Activated CD8-positive, alpha-beta T cell treated with anti-CD3 and anti-CD28 coated beads for 36 hours (primary cell): ENCODE results near the gene PDZRN4. TPM values are rescaled to one million over a fixed set of nuclear protein-coding genes. Genes with fewer than 3 reads are reported as not detected.

Experiments
- ATAC-seq: fragments of 200-7000 bp; cut with Tn5 transposase; one replicate; pipeline ENCODE4 v1.10.0; 2021; ENCODE audit warnings: mild to moderate bottlenecking, moderate library complexity
- CTCF ChIA-PET: fragments of 350-600 bp; sonication (Branson Sonifier 250); formaldehyde crosslinking; loops from one replicate; lab custom pipeline; 2021; ENCODE audit warnings: antibody characterized with exemption; lab: Charles Lee
- POLR2A ChIA-PET: fragments of 350-600 bp; sonication (Branson Sonifier 250); formaldehyde crosslinking; loops from one replicate; lab custom pipeline; 2021; ENCODE audit warnings: antibody characterized with exemption; lab: Charles Lee
- DNase-seq: peaks from one replicate; pipeline ENCODE4 v3.0.0-alpha.2; 2020
- H3K27ac Mint-ChIP-seq: one replicate; pipeline ENCODE4 v1.8.0; 2021; ENCODE audit warnings: mild to moderate bottlenecking, mixed read lengths
- H3K27me3 Mint-ChIP-seq: one replicate; pipeline ENCODE4 v1.8.0; 2021; ENCODE audit warnings: mixed read lengths
- H3K36me3 Mint-ChIP-seq: one replicate; pipeline ENCODE4 v1.8.0; 2021; ENCODE audit warnings: low read depth, mixed read lengths
- H3K4me1 Mint-ChIP-seq: one replicate; pipeline ENCODE4 v1.8.0; 2021; ENCODE audit warnings: low read depth, mixed read lengths
- H3K4me3 Mint-ChIP-seq: one replicate; pipeline ENCODE4 v1.8.0; 2021; ENCODE audit warnings: mild to moderate bottlenecking, moderate library complexity, mixed read lengths
- H3K9me3 Mint-ChIP-seq: one replicate; pipeline ENCODE4 v1.8.0; 2021; ENCODE audit warnings: mixed read lengths
- intact Hi-C: fragments of 100-400 bp; cut with micrococcal nuclease; formaldehyde crosslinking; loops from one replicate; pipeline ENCODE4 v1.10.0; 2022
- total RNA-seq, 2 experiments: library from RNA; stranded (reverse); gene quantifications; one replicate each; pipeline ENCODE4 v1.2.3, GENCODE V29; 2021
- TF ChIP-seq, protein P1 (sequence below): fragments of 200-600 bp; IDR thresholded peaks from one replicate; pipeline ENCODE4 v1.8.0; 2022; ENCODE audit warnings: antibody characterized with exemption, mild to moderate bottlenecking

PDZRN4 gene
- total RNA-seq, 2 experiments from 2014 or later, result not detected

GRCh38 chr12:41468756-41469155 lies 280.6 kb downstream of the PDZRN4 start:
- Mint-ChIP-seq H3K27ac (no peak overlapping the region), H3K4me1 (no peaks in the 10 kb centered on the region), H3K27me3 (no peaks in the 10 kb centered on the region), H3K4me3 (no peak overlapping the region), H3K9me3 (no peaks in the 10 kb centered on the region), H3K36me3 (no peaks in the 10 kb centered on the region)
- TF ChIP-seq, protein P1, sequence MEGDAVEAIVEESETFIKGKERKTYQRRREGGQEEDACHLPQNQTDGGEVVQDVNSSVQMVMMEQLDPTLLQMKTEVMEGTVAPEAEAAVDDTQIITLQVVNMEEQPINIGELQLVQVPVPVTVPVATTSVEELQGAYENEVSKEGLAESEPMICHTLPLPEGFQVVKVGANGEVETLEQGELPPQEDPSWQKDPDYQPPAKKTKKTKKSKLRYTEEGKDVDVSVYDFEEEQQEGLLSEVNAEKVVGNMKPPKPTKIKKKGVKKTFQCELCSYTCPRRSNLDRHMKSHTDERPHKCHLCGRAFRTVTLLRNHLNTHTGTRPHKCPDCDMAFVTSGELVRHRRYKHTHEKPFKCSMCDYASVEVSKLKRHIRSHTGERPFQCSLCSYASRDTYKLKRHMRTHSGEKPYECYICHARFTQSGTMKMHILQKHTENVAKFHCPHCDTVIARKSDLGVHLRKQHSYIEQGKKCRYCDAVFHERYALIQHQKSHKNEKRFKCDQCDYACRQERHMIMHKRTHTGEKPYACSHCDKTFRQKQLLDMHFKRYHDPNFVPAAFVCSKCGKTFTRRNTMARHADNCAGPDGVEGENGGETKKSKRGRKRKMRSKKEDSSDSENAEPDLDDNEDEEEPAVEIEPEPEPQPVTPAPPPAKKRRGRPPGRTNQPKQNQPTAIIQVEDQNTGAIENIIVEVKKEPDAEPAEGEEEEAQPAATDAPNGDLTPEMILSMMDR, result no peak
- CTCF ChIA-PET, result no interaction called here
- POLR2A ChIA-PET, result no interaction called here
- DNase-seq (no peak), ATAC-seq (no peak)
- intact Hi-C loops, result no loop called here

DNA sequence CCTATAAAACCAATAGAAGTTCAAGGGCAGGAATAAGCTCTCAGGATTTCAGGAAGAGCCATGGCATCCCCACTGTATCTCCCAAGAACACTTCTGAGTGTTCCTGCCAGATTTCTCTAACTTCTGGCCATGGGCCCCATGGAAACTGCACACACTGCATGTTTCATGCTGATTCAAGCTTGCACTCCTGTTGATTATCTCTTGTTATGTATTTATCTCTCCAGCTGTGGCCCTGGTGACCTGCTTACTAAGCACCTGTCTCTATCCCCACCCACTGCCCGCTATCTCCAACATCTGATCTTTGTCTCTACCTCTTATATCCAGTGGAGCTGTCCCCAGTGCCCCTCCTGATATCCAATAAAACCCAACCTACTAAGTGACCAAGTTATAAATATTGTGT lies 285.3 kb downstream of the PDZRN4 start:
- TF ChIP-seq, protein P1, result no peak

DNA sequence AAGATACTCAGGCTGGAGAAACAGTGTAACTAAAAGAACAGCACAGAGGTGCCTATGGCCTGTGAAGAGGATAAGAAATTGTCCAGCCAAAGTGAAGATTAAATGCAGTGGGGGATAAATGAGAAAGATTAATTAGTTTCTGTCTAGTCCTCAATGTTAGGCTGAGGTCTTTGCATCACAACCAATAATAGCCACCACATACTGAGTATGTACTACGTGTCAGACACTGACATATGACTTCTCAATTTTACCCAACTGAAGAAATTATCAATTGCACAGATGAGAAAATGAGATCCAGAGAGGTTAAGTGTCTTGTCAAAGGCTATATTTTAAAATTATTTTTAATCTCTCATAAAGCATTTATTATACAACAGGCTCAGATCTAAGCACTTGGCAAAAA lies 285.9 kb downstream of the PDZRN4 start:
- H3K27me3 Mint-ChIP-seq, result no peaks in the 10 kb centered on the region

More for the DNA sequence above, 285.3 kb downstream of the PDZRN4 start:
- Mint-ChIP-seq H3K4me1 (no peaks in the 10 kb centered on the region), H3K27me3 (no peaks in the 10 kb centered on the region), H3K36me3 (no peaks in the 10 kb centered on the region), H3K4me3 (no peak overlapping the region), H3K9me3 (no peaks in the 10 kb centered on the region), H3K27ac (no peak overlapping the region)
- no peak for DNase-seq
- ChIA-PET CTCF (no interaction called here), POLR2A (no interaction called here)
- intact Hi-C loops, result no loop called here
- ATAC-seq, result no peak

DNA sequence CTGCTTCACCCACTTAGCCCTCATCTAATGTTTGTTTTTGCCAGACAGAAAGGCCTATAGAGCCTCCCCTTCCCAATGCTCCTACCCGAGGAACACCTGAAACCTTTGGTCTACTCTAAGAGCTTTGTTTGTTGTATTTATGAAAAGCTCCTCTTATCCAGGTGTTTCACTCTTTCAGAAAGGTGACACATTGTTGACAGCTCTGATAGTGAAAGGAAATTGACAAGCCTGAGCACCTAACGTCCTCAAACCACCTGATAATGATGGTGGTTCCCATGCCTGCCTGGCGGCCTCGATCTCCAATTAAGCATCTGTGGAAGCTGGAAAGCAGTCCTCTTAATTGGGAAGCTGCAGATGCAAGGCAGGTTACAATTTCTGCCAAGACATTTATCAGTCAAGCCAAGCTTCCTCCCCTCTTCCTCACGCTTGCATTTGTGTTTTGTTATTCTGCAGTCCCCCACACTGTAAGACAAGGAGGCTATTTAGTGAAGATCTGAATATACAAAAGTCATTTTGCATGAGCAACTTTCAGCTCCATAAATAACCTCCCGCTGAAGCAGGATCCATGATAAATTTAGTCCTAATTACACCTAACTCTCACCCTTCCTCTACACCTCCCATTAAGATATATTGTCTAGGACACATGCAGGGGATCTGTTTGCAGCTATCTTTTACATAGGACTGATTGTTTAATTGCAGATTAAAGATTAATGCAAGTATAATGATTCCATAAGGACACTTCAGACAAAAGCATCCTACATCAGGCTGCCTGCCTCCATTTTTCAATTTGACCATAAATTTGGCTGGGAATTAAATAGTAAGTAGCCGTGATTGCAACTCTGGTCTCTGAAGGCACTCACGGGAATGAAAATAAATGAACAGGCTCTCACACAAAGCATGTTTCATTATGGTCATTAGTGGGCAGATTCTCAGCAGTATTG lies 288.6 kb downstream of the PDZRN4 start:
- Mint-ChIP-seq H3K27ac (no peak overlapping the region), H3K36me3 (no peaks in the 10 kb centered on the region), H3K9me3 (no peaks in the 10 kb centered on the region), H3K4me3 (no peak overlapping the region), H3K4me1 (no peaks in the 10 kb centered on the region), H3K27me3 (no peaks in the 10 kb centered on the region)
- intact Hi-C loops, result no loop called here
- ChIA-PET POLR2A (no interaction called here), CTCF (no interaction called here)
- TF ChIP-seq, protein P1, result no peak
- DNase-seq (no peak), ATAC-seq (no peak)

More for the DNA sequence above, 285.9 kb downstream of the PDZRN4 start:
- ChIA-PET POLR2A (no interaction called here), CTCF (no interaction called here)
- H3K36me3 Mint-ChIP-seq, result no peaks in the 10 kb centered on the region
- intact Hi-C loops, result no loop called here
- no peak overlapping the region for H3K4me3 Mint-ChIP-seq
- no peaks in the 10 kb centered on the region for H3K9me3 Mint-ChIP-seq
- no peak for ATAC-seq
- no peak overlapping the region for H3K27ac Mint-ChIP-seq
- DNase-seq, result no peak
- TF ChIP-seq, protein P1, result no peak
- H3K4me1 Mint-ChIP-seq, result no peaks in the 10 kb centered on the region

- Mint-ChIP-seq H3K4me1 (no peaks in the 10 kb centered on the region), H3K36me3 (no peaks in the 10 kb centered on the region), H3K27me3 (no peaks in the 10 kb centered on the region), H3K9me3 (no peaks in the 10 kb centered on the region), H3K27ac (no peak overlapping the region), H3K4me3 (no peak overlapping the region)
- POLR2A ChIA-PET, result no interaction called here
- TF ChIP-seq, protein P1, result no peak
- no peak for ATAC-seq
- intact Hi-C loops, result no loop called here
- CTCF ChIA-PET, result no interaction called here
- no peak for DNase-seq
These were observed 291.3 kb downstream of the PDZRN4 start for GRCh38 chr12:41479426-41479825.
